Measurements from ENCODE around the gene GRIN1. TPM values are rescaled to one million over a fixed set of nuclear protein-coding genes. Genes with fewer than 3 reads are reported as not detected.

GRIN1 gene
- total RNA-seq, 6 experiments from 2014 or later = 0.51 to 1.1 (median 0.66) TPM; not detected in 3

DNA sequence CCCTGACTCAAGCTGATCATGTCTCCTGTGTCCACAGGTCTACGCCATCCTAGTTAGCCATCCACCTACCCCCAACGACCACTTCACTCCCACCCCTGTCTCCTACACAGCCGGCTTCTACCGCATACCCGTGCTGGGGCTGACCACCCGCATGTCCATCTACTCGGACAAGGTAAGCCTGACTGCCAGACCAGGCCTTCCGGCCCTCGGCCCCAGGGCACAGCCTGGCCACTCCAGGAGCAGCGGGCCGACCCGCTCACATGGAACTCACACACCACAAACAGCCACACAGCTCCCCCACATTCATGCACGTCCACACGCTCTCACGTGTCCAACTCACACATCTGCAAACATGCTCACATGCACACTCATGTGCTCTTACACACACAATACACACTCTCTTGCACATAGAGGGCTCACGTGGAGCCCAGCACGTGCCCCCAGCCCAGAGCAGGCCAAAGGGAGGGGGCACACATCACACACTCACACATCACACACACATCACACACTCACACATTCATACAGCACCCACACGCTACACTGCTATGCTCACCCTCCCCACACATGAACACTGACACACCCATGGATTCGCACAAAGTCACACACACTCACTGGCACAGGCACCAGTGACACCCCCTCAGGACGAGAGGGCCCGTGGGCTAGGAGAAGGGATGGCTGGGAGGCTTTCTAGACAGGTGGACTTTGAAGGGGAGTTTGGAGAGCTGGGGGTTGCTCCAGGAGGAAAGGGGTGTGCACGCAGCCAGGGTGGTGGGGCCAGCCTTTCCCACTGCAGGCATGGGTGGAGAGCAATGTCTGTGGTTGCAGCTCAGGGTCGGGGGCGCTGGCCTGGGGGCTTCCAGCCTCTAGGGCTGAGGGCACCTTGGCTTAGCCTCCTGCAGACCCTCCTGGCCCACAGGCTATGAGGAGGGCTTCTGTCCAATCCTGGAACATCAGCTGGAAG is 3.3 kb downstream of the GRIN1 start:
- H3K36me3 Mint-ChIP-seq (ENCODE audit: low read depth) = no peaks in the 10 kb centered on the region
- no peak overlapping the region for H3K27ac Mint-ChIP-seq
- no peaks in the 10 kb centered on the region for H3K9me3 Mint-ChIP-seq
- no peak overlapping the region for H3K4me3 Mint-ChIP-seq
- no peaks in the 10 kb centered on the region for H3K4me1 Mint-ChIP-seq (ENCODE audit: low read depth)
- TF ChIP-seq, protein P1, sequence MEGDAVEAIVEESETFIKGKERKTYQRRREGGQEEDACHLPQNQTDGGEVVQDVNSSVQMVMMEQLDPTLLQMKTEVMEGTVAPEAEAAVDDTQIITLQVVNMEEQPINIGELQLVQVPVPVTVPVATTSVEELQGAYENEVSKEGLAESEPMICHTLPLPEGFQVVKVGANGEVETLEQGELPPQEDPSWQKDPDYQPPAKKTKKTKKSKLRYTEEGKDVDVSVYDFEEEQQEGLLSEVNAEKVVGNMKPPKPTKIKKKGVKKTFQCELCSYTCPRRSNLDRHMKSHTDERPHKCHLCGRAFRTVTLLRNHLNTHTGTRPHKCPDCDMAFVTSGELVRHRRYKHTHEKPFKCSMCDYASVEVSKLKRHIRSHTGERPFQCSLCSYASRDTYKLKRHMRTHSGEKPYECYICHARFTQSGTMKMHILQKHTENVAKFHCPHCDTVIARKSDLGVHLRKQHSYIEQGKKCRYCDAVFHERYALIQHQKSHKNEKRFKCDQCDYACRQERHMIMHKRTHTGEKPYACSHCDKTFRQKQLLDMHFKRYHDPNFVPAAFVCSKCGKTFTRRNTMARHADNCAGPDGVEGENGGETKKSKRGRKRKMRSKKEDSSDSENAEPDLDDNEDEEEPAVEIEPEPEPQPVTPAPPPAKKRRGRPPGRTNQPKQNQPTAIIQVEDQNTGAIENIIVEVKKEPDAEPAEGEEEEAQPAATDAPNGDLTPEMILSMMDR (IDR thresholded peaks at IDR 0.05) = no peak
- peaks cover 31% of the 10 kb centered on the region for H3K27me3 Mint-ChIP-seq (ENCODE audit: insufficient read depth)
- DNase-seq = no peak

DNA sequence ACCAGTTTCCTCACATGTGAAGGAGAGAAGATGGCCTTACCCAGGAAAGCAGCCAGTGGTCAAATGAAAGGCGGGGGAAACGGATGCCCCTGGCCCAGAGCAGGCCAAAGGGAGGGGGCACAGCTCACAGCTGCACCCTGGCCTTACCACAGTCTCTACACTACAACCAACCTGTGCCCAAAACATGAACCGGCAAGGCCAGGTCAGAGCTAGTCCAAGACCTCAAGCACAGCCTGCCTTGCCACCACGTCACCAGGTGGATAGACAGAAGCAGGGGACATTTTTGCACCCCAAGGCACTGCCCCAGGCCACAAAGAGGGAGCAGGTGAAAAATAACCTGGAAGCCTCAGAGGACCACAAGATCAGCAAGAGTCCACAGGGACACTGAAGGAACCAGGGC is 4.5 kb downstream of the GRIN1 start:
- Mint-ChIP-seq H3K4me3 (no peak overlapping the region), H3K27ac (no peak overlapping the region), H3K4me1 (ENCODE audit: low read depth) (no peaks in the 10 kb centered on the region), H3K36me3 (ENCODE audit: low read depth) (no peaks in the 10 kb centered on the region), H3K27me3 (ENCODE audit: insufficient read depth) (peaks cover 24% of the 10 kb centered on the region), H3K9me3 (no peaks in the 10 kb centered on the region)
- TF ChIP-seq, protein P1 (IDR thresholded peaks at IDR 0.05) = no peak
- no peak for DNase-seq

DNA sequence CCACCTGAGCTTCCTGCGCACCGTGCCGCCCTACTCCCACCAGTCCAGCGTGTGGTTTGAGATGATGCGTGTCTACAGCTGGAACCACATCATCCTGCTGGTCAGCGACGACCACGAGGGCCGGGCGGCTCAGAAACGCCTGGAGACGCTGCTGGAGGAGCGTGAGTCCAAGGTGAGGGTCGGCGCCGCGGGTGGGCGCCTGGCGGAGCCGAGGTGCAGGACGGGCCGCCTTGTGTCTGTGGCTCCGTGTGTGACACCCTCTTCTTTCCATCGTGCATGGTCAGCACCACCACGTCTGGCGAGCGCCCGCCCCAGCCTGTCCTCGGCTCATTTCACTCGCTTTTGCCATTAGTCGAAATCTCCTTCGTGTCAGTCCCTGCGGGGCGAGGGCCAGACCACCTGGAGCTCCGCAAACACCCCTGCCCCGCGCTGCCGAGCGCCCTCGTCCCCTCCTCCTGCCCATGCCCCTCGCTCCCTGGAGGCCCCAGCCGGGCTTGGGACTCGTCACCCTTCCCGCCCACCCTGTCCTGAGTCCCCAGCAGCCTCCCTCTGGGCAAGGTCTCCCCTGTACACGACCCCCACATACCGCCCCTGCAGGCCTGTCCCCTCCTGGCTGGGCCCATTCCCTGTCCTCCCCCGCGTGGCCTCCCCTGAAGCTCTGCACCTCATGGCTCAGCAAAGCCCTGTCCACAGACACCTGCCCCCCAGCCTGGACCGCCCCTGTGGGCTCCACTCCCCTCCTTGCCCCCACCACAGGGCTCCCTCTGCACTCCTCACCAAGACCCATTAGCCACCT is 7.0 kb downstream of the GRIN1 start:
- no peaks in the 10 kb centered on the region for H3K9me3 Mint-ChIP-seq
- no peaks in the 10 kb centered on the region for H3K4me1 Mint-ChIP-seq (ENCODE audit: low read depth)
- TF ChIP-seq, protein P1 (IDR thresholded peaks at IDR 0.05) = no peak
- no peak for DNase-seq
- H3K27me3 Mint-ChIP-seq (ENCODE audit: insufficient read depth) = peaks cover 9% of the 10 kb centered on the region
- no peak overlapping the region for H3K4me3 Mint-ChIP-seq
- no peak overlapping the region for H3K27ac Mint-ChIP-seq
- H3K36me3 Mint-ChIP-seq (ENCODE audit: low read depth) = no peaks in the 10 kb centered on the region

DNA sequence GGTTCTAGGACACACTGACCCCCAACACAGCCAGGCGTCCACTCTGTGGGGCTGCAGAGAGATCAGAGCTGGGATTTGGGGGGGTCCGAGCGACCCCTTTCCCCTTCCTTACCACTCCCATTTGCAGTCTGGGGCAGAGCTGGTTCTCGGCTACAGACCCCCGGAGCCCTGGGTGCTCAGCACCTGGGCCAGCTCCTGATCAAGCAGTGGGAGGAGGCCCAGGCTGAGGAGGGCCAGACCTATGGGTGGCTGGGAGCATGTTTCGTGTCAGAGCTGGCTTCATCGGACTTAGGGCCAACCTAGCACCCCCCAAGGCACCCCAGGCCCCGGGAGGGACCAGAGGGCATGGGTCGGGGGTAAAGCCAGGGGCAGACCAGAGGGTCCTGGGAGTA is 7.6 kb downstream of the GRIN1 start:
- DNase-seq = no peak
- TF ChIP-seq, protein P1 (IDR thresholded peaks at IDR 0.05) = no peak
- peaks cover 9% of the 10 kb centered on the region for H3K27me3 Mint-ChIP-seq (ENCODE audit: insufficient read depth)
- H3K4me3 Mint-ChIP-seq = no peak overlapping the region
- no peak overlapping the region for H3K27ac Mint-ChIP-seq
- no peaks in the 10 kb centered on the region for H3K36me3 Mint-ChIP-seq (ENCODE audit: low read depth)
- H3K4me1 Mint-ChIP-seq (ENCODE audit: low read depth) = no peaks in the 10 kb centered on the region
- H3K9me3 Mint-ChIP-seq = no peaks in the 10 kb centered on the region

DNA sequence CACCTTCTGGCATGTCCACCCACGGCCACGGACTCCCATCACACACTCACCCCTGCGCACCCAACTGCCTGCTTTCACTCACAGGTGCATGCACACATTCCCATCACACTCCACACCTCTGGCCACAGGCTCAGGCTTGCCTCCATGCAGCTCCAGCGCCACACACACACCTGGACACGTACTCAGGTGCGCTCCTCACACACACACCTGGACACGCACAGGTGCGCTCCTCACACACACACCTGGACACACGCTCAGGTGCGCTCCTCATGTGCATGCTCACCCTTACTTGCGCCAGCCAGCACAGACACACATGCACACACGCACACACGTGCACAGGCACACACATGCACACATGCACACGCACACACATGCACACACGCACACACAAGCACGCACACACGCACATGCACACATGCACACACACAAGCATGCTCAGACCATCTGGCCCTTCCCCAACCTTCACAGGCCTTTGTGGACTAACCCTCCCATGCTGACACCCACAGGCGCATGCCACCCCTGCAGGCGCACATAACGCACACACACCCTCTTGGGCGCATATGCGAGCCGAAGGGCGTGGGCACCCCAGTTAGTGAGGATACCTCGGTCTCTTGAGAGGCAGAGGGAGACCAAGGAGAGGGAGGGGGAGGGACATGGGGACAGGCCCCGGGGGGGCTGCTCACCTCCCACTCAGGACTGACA is 8.3 kb downstream of the GRIN1 start:
- Mint-ChIP-seq H3K9me3 (no peaks in the 10 kb centered on the region), H3K4me3 (no peak overlapping the region), H3K27me3 (ENCODE audit: insufficient read depth) (peaks cover 7% of the 10 kb centered on the region), H3K4me1 (ENCODE audit: low read depth) (no peaks in the 10 kb centered on the region), H3K27ac (no peak overlapping the region), H3K36me3 (ENCODE audit: low read depth) (no peaks in the 10 kb centered on the region)
- DNase-seq = no peak
- TF ChIP-seq, protein P1 (IDR thresholded peaks at IDR 0.05) = no peak
